HepG2 (cell line): ENCODE results near the gene RAPGEFL1. TPM values are rescaled to one million over a fixed set of nuclear protein-coding genes. Genes with fewer than 3 reads are reported as not detected.

Source experiments
- ARNT2 ChIP-seq: sonication (generic); formaldehyde crosslinking; IDR thresholded peaks from 2 replicates; pipeline ENCODE4 v1.8.0; 2022; ENCODE audit warnings: mild to moderate bottlenecking, low read depth, missing genetic modification reagents, moderate library complexity
- BRCA1 ChIP-seq: sonication (generic); formaldehyde crosslinking; IDR thresholded peaks from 2 replicates; pipeline ENCODE4 v1.4.0; 2020; ENCODE audit warnings: missing genetic modification reagents
- CEBPG ChIP-seq: IDR thresholded peaks from 2 replicates; pipeline ENCODE4 v1.6.1; 2016
- GTF3A ChIP-seq: sonication (generic); formaldehyde crosslinking; conservative IDR thresholded peaks from 2 replicates; pipeline ENCODE4 v1.4.0; 2020; ENCODE audit warnings: mild to moderate bottlenecking, missing genetic modification reagents
- HOXA3 ChIP-seq: sonication (generic); formaldehyde crosslinking; IDR thresholded peaks from 2 replicates; pipeline ENCODE4 v1.5.0; 2020; ENCODE audit warnings: missing genetic modification reagents
- SMAD9 ChIP-seq: sonication (generic); formaldehyde crosslinking; IDR thresholded peaks from 2 replicates; pipeline ENCODE4 v1.5.1; 2020; ENCODE audit warnings: mild to moderate bottlenecking, missing genetic modification reagents
- SMYD3 ChIP-seq: sonication (generic); formaldehyde crosslinking; IDR thresholded peaks from 2 replicates; pipeline ENCODE4 v1.8.1; 2023; ENCODE audit warnings: mild to moderate bottlenecking, missing genetic modification reagents
- YY1 ChIP-seq: IDR thresholded peaks from 2 replicates; pipeline ENCODE4 v1.6.1; 2011; ENCODE audit warnings: low read length, low read depth, moderate library complexity, mild to moderate bottlenecking; ENCODE audit not compliant: insufficient read depth, insufficient replicate concordance
- ZNF121 ChIP-seq: sonication (generic); formaldehyde crosslinking; IDR thresholded peaks from 2 replicates; pipeline ENCODE4 v1.5.0; 2020; ENCODE audit warnings: mild to moderate bottlenecking, missing genetic modification reagents
- ZNF232 ChIP-seq: sonication (generic); formaldehyde crosslinking; IDR thresholded peaks from 2 replicates; pipeline ENCODE4 v1.4.0; 2020; ENCODE audit warnings: missing genetic modification reagents, borderline replicate concordance
- ZNF317 ChIP-seq: sonication (generic); formaldehyde crosslinking; IDR thresholded peaks from 2 replicates; pipeline ENCODE4 v1.5.0; 2020; ENCODE audit warnings: mild to moderate bottlenecking, missing genetic modification reagents
- ZNF629 ChIP-seq: sonication (generic); formaldehyde crosslinking; conservative IDR thresholded peaks from 2 replicates; pipeline ENCODE4 v1.5.0; 2020; ENCODE audit warnings: missing genetic modification reagents
- ZNF883 ChIP-seq: sonication (generic); formaldehyde crosslinking; IDR thresholded peaks from 2 replicates; pipeline ENCODE4 v1.5.1; 2020; ENCODE audit warnings: mild to moderate bottlenecking, missing genetic modification reagents; ENCODE audit errors: not compliant biosample characterization
- polyA plus RNA-seq, 8 experiments: library from polyadenylated mRNA; depleted of rRNA in 3 of 8; stranded (reverse) in 7 of 8; unstranded in 1 of 8; fragments of >200 nt; fragmentation: Illumina TruSeq in 4 of 8; extraction: Trizol in 4 of 8; gene quantifications; 2 replicates each; pipeline versions ENCODE4 v1.2.1 to v1.2.3, GENCODE V29; 2011 to 2016; ENCODE audit warnings: low read depth in 4 of 8, missing spikeins in 1 of 8, mixed read lengths in 1 of 8; ENCODE audit not compliant: insufficient read depth in 1 of 8
- total RNA-seq, 5 experiments: library from RNA; depleted of rRNA; stranded (reverse); fragments of >200 nt; fragmentation: Illumina TruSeq; extraction: Trizol; gene quantifications; 2 replicates each; pipeline ENCODE4 v1.2.3, GENCODE V29; 2016; ENCODE audit warnings: low read depth in 1 of 5
- TF ChIP-seq, protein P1 (sequence below): sonication (generic); formaldehyde crosslinking; IDR thresholded peaks from 2 replicates; pipeline ENCODE4 v1.4.0; 2020; ENCODE audit warnings: missing genetic modification reagents
- TF ChIP-seq, protein P2 (sequence below): IDR thresholded peaks from 2 replicates; pipeline ENCODE4 v1.6.1; 2016; ENCODE audit warnings: low read depth, borderline replicate concordance
- TF ChIP-seq, protein P3 (sequence below): sonication (generic); formaldehyde crosslinking; IDR thresholded peaks from 2 replicates; pipeline ENCODE4 v1.4.0; 2020; ENCODE audit warnings: missing genetic modification reagents
- TF ChIP-seq, protein P4 (sequence below): sonication (generic); formaldehyde crosslinking; IDR thresholded peaks from 2 replicates; pipeline ENCODE4 v1.4.0; 2020; ENCODE audit warnings: missing genetic modification reagents, borderline replicate concordance
- TF ChIP-seq, protein P5 (sequence below): sonication (generic); formaldehyde crosslinking; IDR thresholded peaks from 2 replicates; pipeline ENCODE4 v1.5.0; 2020; ENCODE audit warnings: missing genetic modification reagents

RAPGEFL1 gene
- total and polyA plus RNA-seq, 2 of the 13 experiments (the other 11 are each of a cell fraction or from before 2014, with no cell fraction given): 4.5 to 7.8 TPM

DNA sequence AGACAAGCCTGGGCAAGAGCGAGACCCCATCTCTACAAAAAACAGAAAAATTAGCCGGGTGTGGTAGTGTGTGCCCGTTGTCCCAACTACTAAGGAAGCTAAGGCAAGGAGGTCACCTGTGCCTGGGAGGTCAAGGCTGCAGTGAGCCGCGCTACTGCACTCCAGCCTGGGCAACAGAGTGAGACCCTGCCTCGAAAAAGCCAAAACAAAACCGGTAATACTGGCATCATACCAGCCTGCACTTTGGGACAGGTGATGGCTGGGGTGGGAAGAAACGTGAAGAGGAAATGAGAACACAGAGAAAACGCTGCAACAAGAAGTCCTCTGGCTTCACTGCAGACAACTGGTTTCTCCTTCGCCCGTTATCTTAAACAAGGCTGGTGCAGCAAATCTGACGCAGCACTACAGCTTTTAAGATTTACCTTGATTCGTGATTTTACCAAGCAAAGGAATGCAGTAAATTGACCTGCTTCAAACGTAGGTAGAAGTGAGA lies 37.7 kb upstream of the RAPGEFL1 start (continued):
- TF ChIP-seq CEBPG (CRISPR knock-in tag) (no peak), GTF3A (CRISPR knock-in tag) (no peak), ZNF232 (CRISPR knock-in tag) (0 out of 2 replicates have a peak, but pooled peaks have one; percentile 21), ZNF317 (CRISPR knock-in tag) (no peak), ARNT2 (no peak), ZNF121 (CRISPR knock-in tag) (peak; percentile 100), BRCA1 (CRISPR knock-in tag) (no peak), HOXA3 (0 out of 2 replicates have a peak, but pooled peaks have one; percentile 23), ZNF629 (no peak), SMAD9 (CRISPR knock-in tag) (no peak), SMYD3 (CRISPR knock-in tag) (peak; percentile 95; the same call in 1 of the 2 replicates), ZNF883 (CRISPR knock-in tag) (peak; percentile 9), YY1 (no peak)
- TF ChIP-seq, protein P1, sequence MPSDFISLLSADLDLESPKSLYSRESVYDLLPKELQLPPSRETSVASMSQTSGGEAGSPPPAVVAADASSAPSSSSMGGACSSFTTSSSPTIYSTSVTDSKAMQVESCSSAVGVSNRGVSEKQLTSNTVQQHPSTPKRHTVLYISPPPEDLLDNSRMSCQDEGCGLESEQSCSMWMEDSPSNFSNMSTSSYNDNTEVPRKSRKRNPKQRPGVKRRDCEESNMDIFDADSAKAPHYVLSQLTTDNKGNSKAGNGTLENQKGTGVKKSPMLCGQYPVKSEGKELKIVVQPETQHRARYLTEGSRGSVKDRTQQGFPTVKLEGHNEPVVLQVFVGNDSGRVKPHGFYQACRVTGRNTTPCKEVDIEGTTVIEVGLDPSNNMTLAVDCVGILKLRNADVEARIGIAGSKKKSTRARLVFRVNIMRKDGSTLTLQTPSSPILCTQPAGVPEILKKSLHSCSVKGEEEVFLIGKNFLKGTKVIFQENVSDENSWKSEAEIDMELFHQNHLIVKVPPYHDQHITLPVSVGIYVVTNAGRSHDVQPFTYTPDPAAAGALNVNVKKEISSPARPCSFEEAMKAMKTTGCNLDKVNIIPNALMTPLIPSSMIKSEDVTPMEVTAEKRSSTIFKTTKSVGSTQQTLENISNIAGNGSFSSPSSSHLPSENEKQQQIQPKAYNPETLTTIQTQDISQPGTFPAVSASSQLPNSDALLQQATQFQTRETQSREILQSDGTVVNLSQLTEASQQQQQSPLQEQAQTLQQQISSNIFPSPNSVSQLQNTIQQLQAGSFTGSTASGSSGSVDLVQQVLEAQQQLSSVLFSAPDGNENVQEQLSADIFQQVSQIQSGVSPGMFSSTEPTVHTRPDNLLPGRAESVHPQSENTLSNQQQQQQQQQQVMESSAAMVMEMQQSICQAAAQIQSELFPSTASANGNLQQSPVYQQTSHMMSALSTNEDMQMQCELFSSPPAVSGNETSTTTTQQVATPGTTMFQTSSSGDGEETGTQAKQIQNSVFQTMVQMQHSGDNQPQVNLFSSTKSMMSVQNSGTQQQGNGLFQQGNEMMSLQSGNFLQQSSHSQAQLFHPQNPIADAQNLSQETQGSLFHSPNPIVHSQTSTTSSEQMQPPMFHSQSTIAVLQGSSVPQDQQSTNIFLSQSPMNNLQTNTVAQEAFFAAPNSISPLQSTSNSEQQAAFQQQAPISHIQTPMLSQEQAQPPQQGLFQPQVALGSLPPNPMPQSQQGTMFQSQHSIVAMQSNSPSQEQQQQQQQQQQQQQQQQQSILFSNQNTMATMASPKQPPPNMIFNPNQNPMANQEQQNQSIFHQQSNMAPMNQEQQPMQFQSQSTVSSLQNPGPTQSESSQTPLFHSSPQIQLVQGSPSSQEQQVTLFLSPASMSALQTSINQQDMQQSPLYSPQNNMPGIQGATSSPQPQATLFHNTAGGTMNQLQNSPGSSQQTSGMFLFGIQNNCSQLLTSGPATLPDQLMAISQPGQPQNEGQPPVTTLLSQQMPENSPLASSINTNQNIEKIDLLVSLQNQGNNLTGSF: no peak
- TF ChIP-seq, protein P2, sequence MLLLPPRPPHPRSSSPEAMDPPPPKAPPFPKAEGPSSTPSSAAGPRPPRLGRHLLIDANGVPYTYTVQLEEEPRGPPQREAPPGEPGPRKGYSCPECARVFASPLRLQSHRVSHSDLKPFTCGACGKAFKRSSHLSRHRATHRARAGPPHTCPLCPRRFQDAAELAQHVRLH: peak; percentile 17; the same call in 1 of the 2 replicates
- TF ChIP-seq, protein P3, sequence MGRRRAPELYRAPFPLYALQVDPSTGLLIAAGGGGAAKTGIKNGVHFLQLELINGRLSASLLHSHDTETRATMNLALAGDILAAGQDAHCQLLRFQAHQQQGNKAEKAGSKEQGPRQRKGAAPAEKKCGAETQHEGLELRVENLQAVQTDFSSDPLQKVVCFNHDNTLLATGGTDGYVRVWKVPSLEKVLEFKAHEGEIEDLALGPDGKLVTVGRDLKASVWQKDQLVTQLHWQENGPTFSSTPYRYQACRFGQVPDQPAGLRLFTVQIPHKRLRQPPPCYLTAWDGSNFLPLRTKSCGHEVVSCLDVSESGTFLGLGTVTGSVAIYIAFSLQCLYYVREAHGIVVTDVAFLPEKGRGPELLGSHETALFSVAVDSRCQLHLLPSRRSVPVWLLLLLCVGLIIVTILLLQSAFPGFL (CRISPR knock-in tag): peak; percentile 13; the same call in 1 of the 2 replicates
- TF ChIP-seq, protein P4, sequence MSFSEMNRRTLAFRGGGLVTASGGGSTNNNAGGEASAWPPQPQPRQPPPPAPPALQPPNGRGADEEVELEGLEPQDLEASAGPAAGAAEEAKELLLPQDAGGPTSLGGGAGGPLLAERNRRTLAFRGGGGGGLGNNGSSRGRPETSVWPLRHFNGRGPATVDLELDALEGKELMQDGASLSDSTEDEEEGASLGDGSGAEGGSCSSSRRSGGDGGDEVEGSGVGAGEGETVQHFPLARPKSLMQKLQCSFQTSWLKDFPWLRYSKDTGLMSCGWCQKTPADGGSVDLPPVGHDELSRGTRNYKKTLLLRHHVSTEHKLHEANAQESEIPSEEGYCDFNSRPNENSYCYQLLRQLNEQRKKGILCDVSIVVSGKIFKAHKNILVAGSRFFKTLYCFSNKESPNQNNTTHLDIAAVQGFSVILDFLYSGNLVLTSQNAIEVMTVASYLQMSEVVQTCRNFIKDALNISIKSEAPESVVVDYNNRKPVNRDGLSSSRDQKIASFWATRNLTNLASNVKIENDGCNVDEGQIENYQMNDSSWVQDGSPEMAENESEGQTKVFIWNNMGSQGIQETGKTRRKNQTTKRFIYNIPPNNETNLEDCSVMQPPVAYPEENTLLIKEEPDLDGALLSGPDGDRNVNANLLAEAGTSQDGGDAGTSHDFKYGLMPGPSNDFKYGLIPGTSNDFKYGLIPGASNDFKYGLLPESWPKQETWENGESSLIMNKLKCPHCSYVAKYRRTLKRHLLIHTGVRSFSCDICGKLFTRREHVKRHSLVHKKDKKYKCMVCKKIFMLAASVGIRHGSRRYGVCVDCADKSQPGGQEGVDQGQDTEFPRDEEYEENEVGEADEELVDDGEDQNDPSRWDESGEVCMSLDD (CRISPR knock-in tag): 0 out of 2 replicates have a peak, but pooled peaks have one; percentile 30
- TF ChIP-seq, protein P5, sequence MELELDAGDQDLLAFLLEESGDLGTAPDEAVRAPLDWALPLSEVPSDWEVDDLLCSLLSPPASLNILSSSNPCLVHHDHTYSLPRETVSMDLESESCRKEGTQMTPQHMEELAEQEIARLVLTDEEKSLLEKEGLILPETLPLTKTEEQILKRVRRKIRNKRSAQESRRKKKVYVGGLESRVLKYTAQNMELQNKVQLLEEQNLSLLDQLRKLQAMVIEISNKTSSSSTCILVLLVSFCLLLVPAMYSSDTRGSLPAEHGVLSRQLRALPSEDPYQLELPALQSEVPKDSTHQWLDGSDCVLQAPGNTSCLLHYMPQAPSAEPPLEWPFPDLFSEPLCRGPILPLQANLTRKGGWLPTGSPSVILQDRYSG (CRISPR knock-in tag): peak; percentile 32; the same call in 1 of the 2 replicates
